ENCODE measurements around the gene ARHGAP30.
A peak's percentile ranks its signal among the peaks of the same experiment; 100 is the strongest.

Gene ARHGAP30

DNA sequence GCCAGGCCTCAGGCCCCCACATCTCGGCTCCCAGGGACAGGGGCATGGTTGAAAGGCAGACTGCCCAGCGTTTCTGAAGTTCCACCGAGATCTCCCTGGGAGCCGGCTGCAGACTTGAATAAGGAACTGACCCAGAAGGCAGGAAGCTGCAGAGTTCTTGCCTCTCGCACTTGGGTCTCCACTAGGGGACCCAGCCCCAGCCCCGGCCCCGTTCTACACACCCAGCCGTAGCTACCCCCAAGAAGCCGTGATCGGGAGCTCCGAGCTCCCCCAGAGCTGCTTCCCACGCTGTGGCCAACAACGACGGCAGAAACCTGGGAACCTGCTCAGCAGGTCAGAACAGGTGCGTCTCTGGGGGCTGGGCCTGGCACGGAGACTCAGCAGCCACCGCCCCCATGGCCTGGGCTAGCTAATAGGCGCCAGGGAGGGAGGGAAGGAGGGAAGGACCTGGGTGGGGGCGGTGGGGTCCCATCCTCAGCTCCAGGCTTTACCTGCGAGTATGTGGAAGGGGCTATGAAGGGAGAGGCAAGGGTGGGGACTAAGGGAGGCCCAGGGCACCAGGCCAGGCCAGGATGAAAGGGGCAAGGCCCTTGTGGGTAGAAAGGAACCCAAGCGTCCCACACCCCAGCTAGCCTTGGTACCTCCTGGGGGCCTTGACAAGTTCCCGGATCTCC lies 19.7 kb upstream of the ARHGAP30 start, which contains the start of gene NECTIN4:
Gene NECTIN4 (minus strand): TSS at position 308 of the 674 bp plus-strand sequence. CDS start 262 bp downstream, at position 46.
- DNase-seq = no peak

DNA sequence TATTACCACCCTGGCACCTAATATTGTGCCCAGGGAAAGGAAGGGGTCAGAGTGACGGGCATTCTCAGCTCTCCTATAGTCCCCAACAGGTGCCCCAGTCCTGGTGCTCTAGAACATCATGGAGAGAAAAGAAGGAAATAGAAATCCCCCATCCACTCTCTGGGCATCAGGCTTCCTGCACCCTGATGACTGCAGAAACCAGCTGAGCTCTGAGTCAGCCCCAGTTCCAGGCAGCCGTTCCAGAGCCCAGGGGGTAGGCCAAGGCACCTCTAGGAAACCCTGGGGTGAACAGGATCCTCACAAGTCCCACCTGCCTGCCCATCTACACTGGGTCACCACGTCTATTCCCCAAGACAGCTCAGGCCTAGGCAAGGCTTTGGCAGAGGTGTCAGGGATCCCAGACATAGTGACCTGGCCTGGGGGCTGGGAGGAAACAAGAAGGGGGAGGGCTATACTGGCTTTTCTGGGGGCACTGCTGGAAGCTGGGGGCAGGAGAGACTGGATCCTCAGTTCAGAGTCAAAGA lies 19.0 kb upstream of the ARHGAP30 start:
- no peak for DNase-seq

DNA sequence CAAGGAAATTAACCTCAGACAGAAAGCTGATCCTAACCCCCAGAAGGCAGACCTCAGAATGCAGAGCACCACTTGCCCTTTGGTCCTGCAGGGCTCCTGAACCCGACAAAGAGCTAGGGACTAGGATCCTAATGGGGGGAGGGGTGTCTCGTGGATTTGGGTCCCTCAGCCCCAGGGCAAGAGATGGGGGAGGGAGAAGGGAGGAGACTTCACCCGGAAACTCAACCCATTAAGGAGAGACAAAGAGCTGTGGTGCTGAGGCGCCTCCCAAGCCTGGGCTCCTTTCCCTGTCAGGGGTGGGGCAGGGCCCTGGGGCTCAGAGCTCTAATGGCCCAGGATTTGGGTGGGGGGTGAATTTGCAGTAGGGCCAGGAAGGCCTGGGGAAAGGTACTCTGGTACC lies 16.8 kb upstream of the ARHGAP30 start:
- DNase-seq = no peak

GRCh38 chr1:161085165-161085564 lies 15.5 kb upstream of the ARHGAP30 start:
- DNase-seq = peak; percentile 34

GRCh38 chr1:161084597-161084988 lies 14.9 kb upstream of the ARHGAP30 start:
- no peak for DNase-seq

GRCh38 chr1:161083748-161084596 lies 14.3 kb upstream of the ARHGAP30 start:
- no peak for DNase-seq

GRCh38 chr1:161082996-161083747 lies 13.5 kb upstream of the ARHGAP30 start:
- DNase-seq = peak; percentile 81

GRCh38 chr1:161082483-161082882 lies 12.8 kb upstream of the ARHGAP30 start:
- no peak for DNase-seq

- no peak for DNase-seq
Observed at GRCh38 chr1:161081519-161081918, 11.8 kb upstream of the ARHGAP30 start.

DNA sequence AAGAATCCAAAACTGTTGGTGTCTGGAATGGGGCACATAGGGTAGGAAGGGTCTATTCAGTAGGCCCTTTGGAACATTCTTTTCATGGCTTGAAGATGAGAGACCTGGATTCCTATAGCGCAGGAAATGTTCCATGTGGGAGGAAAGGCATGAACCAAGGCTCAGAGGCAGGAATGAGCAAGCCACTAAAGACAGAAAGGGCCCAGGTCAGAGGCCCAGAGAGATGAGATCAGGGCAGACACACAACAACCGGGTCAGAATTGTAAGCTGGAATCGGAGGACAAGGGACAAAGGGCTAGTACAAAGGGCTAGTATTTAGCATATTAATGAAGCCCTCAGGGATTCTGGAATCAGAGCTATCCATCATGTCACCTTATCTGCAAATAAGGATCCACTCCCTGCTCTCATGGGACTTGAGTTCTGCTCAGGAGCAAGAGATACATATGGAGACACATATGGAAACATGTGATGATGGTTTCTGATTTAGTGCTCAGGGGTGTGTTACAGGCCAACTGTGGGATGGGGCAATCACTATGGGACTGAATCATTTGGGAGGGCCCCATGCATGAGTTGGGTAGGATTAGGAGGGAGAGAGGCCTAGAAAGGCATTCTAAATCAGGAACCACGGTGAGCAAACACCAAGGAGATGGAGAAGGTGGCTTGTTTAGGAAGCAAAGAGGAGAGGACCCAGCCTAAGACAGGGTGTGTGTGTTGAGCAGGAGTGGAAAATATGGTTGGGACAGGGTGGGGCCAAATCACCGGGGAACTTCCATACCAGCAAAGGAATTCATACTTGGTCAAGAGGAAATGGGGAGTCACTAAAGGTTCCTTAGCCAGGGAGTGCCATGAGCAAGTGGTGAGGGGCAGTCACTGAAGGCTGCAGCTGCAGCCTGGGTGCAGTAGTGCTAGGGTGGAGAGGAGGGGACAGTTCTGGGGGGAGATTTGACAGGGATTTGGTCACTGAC lies 11.0 kb upstream of the ARHGAP30 start:
- peak; percentile 40 for DNase-seq

DNA sequence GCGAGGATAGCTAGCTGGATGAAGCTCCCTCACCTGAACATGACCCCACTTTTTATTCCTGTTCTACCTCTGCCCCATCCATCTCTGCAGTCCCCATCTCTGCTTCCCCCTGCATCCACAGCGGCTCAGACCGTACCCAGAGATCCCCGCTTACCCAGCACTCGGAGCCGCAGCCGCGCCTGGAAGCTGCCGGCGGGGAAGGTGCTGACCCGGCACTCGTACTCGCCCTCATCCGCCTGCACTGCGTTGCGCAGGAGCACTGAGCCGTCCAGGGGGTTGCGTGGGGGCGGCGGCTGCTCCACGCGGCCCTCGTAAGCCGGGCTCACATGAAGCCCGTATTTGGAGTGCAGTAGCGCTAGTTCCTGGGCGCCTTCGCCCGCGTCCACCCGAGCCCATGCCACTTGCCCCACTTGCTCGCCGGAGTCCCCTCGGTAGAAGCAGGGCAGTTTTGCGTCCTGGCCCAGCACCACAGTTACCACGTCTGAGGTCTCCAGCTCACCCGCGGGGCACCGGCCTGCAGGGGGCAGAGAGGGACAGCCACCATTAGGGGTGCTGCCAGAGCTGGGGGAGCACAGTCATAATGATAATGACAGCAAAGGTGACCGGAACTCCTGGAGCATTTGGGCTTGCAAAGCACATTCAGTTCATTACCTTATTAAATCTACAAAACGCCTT lies 9.9 kb upstream of the ARHGAP30 start:
- DNase-seq = no peak

GRCh38 chr1:161077426-161077825 lies 7.7 kb upstream of the ARHGAP30 start:
- DNase-seq = no peak

GRCh38 chr1:161076410-161076809 lies 6.7 kb upstream of the ARHGAP30 start:
- DNase-seq = no peak

DNA sequence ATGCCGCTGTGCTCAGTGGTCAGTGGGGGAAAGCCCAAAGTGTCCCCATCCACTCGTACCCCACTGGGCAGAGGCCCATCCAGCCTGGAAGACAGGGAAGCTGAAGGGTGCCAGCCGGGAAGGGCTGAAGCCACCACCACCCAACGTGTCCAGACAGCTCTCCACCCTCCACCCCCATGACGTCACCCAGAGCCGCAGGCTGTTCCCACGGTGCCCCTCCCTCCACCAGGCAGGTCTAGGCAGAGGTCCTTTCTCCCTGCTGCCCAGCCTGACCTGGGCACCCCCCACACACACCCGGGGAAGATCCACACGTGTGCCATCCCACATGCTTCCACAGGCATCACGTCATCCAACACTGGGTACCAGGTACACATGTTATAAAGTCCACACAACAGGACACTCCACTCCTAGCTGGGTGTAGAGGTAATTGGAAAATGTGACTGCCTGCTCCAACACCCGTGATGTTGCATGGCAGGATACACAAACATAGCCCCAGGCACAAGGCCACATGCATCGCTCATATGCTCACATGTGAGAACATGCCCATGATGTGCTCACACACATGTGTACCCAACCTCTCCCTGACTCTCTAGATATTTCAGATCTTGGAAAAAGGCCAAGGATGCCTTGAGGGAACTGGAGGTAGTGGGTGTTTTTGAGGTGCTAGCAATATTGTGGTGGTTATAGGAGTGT lies 5.1 kb upstream of the ARHGAP30 start:
- no peak for DNase-seq

- no peak for DNase-seq
Observed at GRCh38 chr1:161073474-161074121, 3.9 kb upstream of the ARHGAP30 start.

GRCh38 chr1:161072751-161073449 lies 3.2 kb upstream of the ARHGAP30 start:
- no peak for DNase-seq

- peak; percentile 42 for DNase-seq
Observed at GRCh38 chr1:161071886-161072371, 2.2 kb upstream of the ARHGAP30 start.

DNA sequence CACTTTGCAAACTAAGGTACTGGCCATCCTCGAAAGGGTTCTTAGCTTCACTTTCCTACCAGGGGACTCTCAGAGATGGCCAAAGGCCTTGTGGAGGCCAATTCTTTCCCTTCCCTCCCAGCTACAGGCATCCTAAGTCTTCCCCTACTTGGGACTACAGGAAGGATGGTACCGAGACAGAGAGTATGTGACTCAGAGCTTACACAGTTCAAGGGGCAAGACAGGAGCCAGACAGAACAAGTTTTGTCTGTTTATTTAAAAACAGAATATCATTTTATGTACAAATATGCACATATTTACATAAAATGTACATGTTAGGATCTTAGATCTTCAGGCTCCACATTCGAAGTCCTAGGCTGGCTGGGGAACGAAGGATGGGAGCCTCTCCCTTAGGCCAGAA lies 1.1 kb upstream of the ARHGAP30 start:
- no peak for DNase-seq

DNA sequence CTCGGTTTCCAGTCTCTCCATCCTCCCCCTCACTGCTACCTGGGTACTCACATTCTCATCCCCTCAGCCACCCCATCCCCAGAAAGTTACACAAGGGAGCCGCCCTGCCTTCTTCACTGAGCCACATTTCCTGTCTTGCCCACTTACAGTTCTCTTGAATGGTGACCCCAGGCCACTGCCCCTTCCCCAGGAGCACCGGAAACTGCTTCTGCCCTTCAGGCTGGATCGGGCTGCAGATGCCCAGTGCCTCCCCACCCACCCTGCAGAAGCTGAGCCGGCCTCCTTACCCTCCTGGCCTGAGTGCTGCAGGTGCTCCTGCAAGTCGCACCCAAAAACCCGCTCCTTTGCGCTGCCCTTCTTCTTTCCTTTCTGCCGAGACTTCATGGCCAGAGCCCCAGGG lies 450 bp downstream of the ARHGAP30 start:
- no peak for DNase-seq

All from fibroblast of skin of back (primary cell).